Mucosa of rectum (tissue), 2 donors: ENCODE measurements around the gene ERCC4.
"Not testable (repeated sequence)": the region's sequence is repeated elsewhere in the genome, so short reads cannot be mapped to it uniquely, and the experiment has no call there.

Experiments used
- H3K27ac ChIP-seq, 2 donors: one replicate each; pipeline ENCODE4 v1.7.0; 2013; ENCODE audit warnings: inconsistent platforms in 2 of 2, low read depth in 2 of 2, low read length in 2 of 2
- H3K27me3 ChIP-seq, 2 donors: one replicate each; pipeline ENCODE4 v1.7.0; 2013; ENCODE audit warnings: low read length in 2 of 2; ENCODE audit not compliant: control insufficient read depth in 2 of 2, insufficient read depth in 2 of 2
- H3K36me3 ChIP-seq, 2 donors: one replicate each; pipeline ENCODE4 v1.7.0; 2013; ENCODE audit warnings: low read length in 2 of 2; ENCODE audit not compliant: control insufficient read depth in 2 of 2, insufficient read depth in 2 of 2
- H3K4me1 ChIP-seq, 2 donors: one replicate each; pipeline ENCODE4 v1.7.0; 2013; ENCODE audit warnings: low read length in 2 of 2, mild to moderate bottlenecking in 1 of 2; ENCODE audit not compliant: control insufficient read depth in 2 of 2, insufficient read depth in 2 of 2
- H3K4me3 ChIP-seq, 2 donors: one replicate each; pipeline ENCODE4 v1.7.0; 2013; ENCODE audit warnings: low read length in 2 of 2
- H3K9ac ChIP-seq, 2 donors: one replicate each; pipeline ENCODE4 v1.7.0; 2013; ENCODE audit warnings: low read length in 2 of 2, low read depth in 1 of 2, mild to moderate bottlenecking in 1 of 2
- H3K9me3 ChIP-seq, 2 donors: one replicate each; pipeline ENCODE4 v1.7.0; 2013; ENCODE audit warnings: low read length in 2 of 2; ENCODE audit not compliant: control insufficient read depth in 2 of 2
- donor health status: healthy.
- donor health status: Normal muscosa, but diverticular disease.

ERCC4 gene

DNA sequence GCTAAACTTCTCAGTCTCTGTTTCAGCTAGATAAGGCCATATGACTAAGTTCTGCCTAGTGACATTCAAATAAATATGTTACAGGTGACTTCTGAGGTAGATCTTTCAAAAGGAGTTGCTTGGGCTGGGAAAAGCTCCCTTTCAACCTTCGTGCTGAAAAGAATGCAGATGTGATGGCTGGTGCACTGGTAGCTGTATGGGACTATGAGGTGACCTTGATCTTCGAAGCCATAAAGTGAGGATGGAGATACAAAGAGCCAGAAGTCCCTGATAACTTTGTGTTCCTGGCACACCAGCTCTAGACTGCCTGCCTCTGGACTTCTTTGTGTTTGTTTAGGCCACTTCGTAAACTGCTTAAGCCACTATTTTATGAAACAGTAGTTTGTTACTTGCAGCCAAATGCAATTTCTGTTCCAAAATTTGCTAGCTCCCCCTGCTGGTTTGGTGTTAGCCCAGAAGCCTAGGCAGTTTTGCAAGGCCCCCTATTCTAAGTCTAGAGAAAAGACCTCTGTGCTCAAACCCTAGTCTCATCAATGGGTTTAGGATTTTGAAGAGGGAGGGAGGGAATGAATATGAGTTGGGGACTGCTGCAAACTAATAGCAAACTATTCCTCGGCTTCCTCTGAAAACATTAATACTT, 23.3 kb upstream of the ERCC4 start:
- Histone ChIP-seq H3K27ac (no peak overlapping the region), H3K27me3 (peaks cover 0 to 5% of the 10 kb centered on the region in 2 donors), H3K9ac (no peak overlapping the region), H3K9me3 (no peaks in the 10 kb centered on the region), H3K4me3 (no peak overlapping the region), H3K36me3 (no peaks in the 10 kb centered on the region), H3K4me1 (no peaks in the 10 kb centered on the region)

DNA sequence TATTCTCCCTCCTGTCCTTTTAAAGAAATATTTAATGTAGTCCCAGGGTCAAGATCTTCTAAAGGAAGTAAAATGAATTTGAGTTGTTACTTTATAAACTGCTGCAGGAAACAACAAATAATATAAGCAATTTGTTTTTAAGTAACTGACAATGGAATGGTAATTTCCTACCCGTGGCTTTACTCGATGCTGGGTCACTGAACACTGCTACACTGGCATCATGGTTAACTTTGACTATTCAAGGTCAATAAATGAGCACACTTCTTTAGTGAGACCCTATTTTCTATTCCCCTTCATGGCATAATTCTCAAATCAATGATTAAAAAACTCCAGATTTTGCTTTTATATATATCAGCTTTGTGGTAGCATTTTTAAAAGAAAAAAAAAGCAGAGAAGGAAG, 22.1 kb upstream of the ERCC4 start:
- Histone ChIP-seq H3K36me3 (no peaks in the 10 kb centered on the region), H3K9me3 (no peaks in the 10 kb centered on the region), H3K9ac (no peak overlapping the region), H3K27me3 (peaks cover 0 to 5% of the 10 kb centered on the region in 2 donors), H3K27ac (no peak overlapping the region), H3K4me1 (no peaks in the 10 kb centered on the region), H3K4me3 (no peak overlapping the region)

GRCh38 chr16:13898233-13898632, 21.7 kb upstream of the ERCC4 start:
- Histone ChIP-seq H3K36me3 (no peaks in the 10 kb centered on the region), H3K9me3 (no peaks in the 10 kb centered on the region), H3K4me3 (no peak overlapping the region), H3K27me3 (peaks cover 0 to 5% of the 10 kb centered on the region in 2 donors), H3K9ac (no peak overlapping the region), H3K4me1 (no peaks in the 10 kb centered on the region), H3K27ac (no peak overlapping the region)

GRCh38 chr16:13902052-13902451, 17.9 kb upstream of the ERCC4 start:
- Histone ChIP-seq H3K9ac (no peak overlapping the region), H3K27me3 (no peaks in the 10 kb centered on the region), H3K4me1 (no peaks in the 10 kb centered on the region), H3K27ac (no peak overlapping the region), H3K36me3 (no peaks in the 10 kb centered on the region), H3K9me3 (no peaks in the 10 kb centered on the region), H3K4me3 (no peak overlapping the region)

DNA sequence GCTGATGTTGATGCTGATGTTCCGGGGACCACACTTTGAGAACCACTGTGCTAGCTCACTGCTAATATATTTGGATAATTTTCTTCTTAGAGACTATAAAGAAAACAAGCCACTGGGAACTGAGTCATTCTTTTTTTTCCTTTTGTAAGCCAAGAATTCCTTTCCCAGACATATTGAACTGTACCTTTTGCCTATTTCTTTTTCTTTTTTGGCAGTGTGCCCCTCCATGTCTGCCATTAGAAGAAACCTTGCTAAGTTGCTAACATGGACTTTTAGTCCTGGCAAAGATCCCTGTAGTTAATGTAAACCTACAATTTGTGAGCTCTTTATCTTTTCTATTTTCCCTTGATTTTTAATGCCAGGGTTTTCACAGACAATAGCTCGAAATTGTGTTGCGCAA, 17.3 kb upstream of the ERCC4 start:
- Histone ChIP-seq H3K9me3 (no peaks in the 10 kb centered on the region), H3K27me3 (no peaks in the 10 kb centered on the region), H3K4me1 (no peaks in the 10 kb centered on the region), H3K36me3 (no peaks in the 10 kb centered on the region), H3K27ac (no peak overlapping the region), H3K4me3 (no peak overlapping the region), H3K9ac (no peak overlapping the region)

DNA sequence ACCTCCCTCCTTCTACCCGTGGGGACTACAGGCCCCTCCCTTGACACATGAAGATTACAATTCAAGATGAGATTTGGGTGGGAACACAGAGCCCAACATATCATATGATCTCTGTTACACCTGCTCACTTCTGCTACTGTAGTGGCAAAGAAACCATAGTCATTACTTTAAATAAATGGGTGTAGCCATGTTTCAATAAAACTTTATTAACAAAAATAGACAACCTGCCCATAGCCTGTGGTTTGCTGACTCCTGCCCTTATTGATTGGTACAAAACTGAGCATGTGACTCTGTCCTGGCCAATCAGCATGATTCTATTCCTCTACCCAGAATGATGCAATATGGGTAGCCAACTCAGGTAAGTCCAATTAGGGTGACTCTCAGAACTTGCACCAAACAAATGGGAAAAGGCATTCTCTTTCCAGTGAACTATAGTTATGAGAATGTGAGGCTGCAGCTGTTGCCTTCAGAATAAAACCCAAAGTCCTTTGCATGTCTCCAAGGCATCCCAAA, 15.7 kb upstream of the ERCC4 start:
- no peaks in the 10 kb centered on the region for H3K36me3 ChIP-seq
- H3K27ac ChIP-seq: no peak overlapping the region
- H3K9ac ChIP-seq: no peak overlapping the region
- no peak overlapping the region for H3K4me3 ChIP-seq
- no peaks in the 10 kb centered on the region for H3K9me3 ChIP-seq
- H3K4me1 ChIP-seq: no peaks in the 10 kb centered on the region
- peaks cover 0 to 8% of the 10 kb centered on the region in 2 donors for H3K27me3 ChIP-seq

DNA sequence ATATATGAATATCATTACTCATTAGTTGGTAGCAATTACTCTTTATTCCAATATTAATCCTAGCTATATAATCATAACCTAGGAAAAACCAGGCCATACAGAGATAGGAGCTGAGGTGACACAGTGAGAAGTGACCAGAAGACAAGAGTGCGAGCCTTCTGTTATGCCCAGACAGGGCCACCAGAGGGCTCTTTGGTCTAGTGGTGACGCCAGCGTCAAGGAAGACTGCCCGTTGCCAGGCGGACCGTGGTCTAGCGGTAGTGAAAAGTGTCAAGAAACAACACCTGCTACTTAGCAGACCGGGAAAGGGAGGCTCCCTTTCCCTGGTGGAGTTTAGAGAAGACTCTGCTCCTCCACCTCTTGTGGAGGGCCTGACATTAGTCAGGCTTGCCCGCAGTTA, 15.1 kb upstream of the ERCC4 start:
- not testable (repeated sequence) for H3K9ac ChIP-seq, H3K36me3 ChIP-seq, H3K4me3 ChIP-seq, H3K27ac ChIP-seq, H3K9me3 ChIP-seq, H3K4me1 ChIP-seq, H3K27me3 ChIP-seq

DNA sequence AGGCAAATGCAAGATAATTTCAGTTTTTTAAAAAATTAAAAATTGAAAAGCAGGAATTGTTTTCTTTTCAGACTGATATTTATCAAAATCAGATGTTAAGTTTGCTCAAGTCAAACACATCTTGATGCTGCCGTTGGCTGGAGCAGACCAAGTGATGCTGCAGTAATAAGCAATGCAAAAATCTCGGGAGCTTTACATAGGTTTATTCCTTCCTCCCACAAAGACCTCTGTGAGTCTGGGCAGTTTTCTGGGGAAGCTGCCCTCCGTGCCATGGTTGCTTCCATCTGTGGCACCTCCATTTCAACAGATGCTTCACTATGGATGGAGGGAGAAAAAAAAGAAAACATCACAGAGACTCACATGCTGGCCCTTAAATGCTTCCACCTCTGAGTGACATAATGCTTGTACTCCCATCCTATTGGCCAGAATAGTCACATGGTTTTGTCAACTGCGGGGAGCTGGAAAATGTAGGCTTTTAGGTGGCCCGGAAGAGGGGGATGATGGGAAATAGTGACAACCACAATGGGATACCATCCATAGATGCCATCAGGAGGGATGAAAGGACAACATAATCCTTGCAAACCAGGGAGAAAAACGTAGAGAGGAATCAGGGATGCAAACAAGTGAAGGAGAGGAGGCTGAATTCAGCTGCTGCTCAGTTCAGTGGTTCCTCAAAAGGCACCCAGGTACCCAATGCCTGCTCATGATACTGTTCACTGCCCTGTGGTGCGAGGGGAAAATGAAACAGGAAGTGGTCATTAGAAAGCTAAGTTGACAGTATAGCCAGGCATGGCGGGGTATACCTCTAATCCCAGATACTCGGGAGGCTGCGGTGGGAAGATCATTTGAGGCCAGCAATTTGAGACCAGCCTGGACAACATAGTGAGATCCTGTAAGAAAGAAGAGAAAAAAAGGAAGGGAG, 13.5 kb upstream of the ERCC4 start:
- Histone ChIP-seq H3K4me3 (no peak overlapping the region), H3K9ac (no peak overlapping the region)

GRCh38 chr16:13907431-13907830, 12.5 kb upstream of the ERCC4 start:
- H3K36me3 ChIP-seq: no peaks in the 10 kb centered on the region
- peaks cover 0 to 2% of the 10 kb centered on the region in 2 donors for H3K9me3 ChIP-seq
- no peak overlapping the region for H3K4me3 ChIP-seq
- peaks cover 0 to 8% of the 10 kb centered on the region in 2 donors for H3K27me3 ChIP-seq
- H3K4me1 ChIP-seq: no peaks in the 10 kb centered on the region
- H3K9ac ChIP-seq: no peak overlapping the region
- H3K27ac ChIP-seq: no peak overlapping the region

More for the DNA sequence above, 13.5 kb upstream of the ERCC4 start:
- peaks cover 0 to 8% of the 10 kb centered on the region in 2 donors for H3K27me3 ChIP-seq
- H3K4me1 ChIP-seq: no peaks in the 10 kb centered on the region
- no peak overlapping the region for H3K27ac ChIP-seq
- no peaks in the 10 kb centered on the region for H3K36me3 ChIP-seq
- no peaks in the 10 kb centered on the region for H3K9me3 ChIP-seq

DNA sequence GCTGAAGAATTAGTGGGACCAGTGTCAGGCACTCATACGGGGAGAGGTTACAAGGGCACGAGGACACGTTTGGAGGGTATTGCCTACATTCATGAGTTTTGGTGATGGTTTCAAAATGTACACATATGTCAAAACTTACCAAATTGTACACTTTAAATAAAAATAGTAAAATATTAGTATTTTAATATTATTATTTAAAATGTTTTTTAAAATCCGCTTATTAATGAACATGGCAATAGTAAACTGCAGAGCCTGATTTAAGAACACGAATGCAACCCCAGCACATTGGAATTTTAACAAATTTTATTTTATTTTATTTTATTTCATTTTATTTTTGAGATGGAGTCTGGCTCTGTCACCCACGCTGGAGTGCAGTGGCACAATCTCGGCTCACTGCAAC, 10.9 kb upstream of the ERCC4 start:
- Histone ChIP-seq H3K36me3 (no peaks in the 10 kb centered on the region), H3K9ac (no peak overlapping the region), H3K4me1 (no peaks in the 10 kb centered on the region), H3K27me3 (peaks cover 0 to 8% of the 10 kb centered on the region in 2 donors), H3K27ac (no peak overlapping the region), H3K4me3 (no peak overlapping the region), H3K9me3 (peaks cover 0 to 2% of the 10 kb centered on the region in 2 donors)
